Cardiac fibroblast (primary cell): ENCODE results near the gene NSDHL.

ENCODE experiments used
- DNase-seq, 2 donors: peaks; one replicate each; pipeline versions ENCODE4 v3.0.0 to v3.0.0-alpha.2; 2010; ENCODE audit warnings: low read depth in 2 of 2
- H3K4me3 ChIP-seq, 2 donors: replicated peaks in 1 of 2; 1 replicate in 1 of 2; 2 replicates in 1 of 2; pipeline ENCODE4 v1.5.1; 2011; ENCODE audit warnings: low read depth in 2 of 2, low read length in 2 of 2, mild to moderate bottlenecking in 2 of 2, moderate library complexity in 1 of 2
- TF ChIP-seq, protein P1 (sequence below): IDR thresholded peaks from one replicate; pipeline ENCODE4 v1.5.1; 2011; ENCODE audit warnings: low read depth, mild to moderate bottlenecking, low read length, inconsistent platforms

Gene NSDHL

DNA sequence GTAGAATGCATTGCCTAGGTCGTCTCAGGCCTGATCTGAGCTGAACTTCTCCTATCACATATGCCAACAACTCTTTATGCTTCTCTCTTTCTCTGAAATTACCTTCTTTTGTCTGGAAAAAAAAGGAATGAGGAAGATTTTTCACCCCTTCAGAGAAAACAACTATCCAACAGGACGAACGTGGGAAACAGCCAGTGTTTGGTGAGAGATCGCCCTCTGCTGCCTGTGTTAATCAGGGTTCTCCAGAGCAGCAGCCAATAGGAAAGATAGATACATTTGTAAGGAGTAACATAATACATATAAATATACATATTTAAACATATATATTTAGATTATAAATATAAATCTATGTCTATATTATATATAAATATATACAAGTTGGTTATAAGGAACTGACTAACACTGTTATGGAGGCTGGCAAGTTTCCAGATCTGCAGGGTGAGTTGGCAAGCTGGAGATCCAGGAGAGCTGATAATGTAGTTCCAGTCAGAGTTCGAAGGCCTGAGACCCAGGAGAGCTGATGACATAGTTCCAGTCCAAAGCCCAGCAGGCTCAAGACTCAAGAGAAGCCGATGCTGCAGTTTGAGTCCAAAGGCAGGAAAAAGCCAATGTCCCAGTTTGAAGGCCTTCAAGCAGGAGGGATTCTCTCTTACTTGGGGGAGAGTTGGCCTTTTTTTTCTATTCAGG, 13.6 kb upstream of the NSDHL start:
- peak; percentile 53 to 56 for DNase-seq
- H3K4me3 ChIP-seq, result no peak overlapping the region
- TF ChIP-seq, protein P1, sequence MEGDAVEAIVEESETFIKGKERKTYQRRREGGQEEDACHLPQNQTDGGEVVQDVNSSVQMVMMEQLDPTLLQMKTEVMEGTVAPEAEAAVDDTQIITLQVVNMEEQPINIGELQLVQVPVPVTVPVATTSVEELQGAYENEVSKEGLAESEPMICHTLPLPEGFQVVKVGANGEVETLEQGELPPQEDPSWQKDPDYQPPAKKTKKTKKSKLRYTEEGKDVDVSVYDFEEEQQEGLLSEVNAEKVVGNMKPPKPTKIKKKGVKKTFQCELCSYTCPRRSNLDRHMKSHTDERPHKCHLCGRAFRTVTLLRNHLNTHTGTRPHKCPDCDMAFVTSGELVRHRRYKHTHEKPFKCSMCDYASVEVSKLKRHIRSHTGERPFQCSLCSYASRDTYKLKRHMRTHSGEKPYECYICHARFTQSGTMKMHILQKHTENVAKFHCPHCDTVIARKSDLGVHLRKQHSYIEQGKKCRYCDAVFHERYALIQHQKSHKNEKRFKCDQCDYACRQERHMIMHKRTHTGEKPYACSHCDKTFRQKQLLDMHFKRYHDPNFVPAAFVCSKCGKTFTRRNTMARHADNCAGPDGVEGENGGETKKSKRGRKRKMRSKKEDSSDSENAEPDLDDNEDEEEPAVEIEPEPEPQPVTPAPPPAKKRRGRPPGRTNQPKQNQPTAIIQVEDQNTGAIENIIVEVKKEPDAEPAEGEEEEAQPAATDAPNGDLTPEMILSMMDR, result peak; percentile 52

- DNase-seq, result no peak
- TF ChIP-seq, protein P1, result no peak
- no peak overlapping the region for H3K4me3 ChIP-seq
Measured at GRCh38 chrX:152818356-152818755, 12.5 kb upstream of the NSDHL start.

DNA sequence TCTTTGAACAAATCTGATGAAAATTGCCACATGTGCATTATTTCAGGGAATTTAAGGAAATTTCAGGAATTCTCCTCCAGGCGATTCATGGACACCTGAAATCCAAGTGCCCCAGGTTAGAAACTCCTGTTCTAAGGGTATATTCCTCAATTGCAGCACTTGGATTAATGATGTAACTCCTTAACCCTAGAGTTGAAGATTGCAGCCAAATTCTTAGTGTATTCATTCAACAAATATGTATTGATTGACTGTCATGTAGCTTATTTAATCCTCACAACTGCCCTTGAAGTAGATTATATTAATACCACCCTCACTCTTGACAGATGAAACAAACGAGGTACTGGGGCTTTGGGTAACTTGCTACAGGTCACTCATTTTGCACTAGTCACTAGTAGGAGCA, 11.6 kb upstream of the NSDHL start:
- TF ChIP-seq, protein P1, result no peak

DNA sequence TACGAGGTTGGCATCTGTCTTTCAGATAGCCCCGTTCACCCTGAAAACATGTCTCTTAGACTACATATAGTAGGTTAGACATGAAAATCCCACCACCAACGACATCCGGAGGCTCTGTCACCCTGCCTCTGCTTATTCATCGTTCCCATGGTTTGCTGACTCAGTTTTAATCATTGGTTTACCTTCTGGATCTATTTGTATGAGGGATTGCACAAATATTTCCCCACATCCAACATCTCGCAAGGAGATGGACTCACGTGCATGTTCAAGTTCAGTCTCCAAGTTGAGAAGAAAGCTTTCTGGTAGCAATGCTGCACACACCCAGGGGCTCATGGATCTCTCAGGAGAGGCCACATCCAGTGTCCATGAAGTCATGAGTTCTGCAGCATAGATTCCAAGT, 11.1 kb upstream of the NSDHL start:
- TF ChIP-seq, protein P1, result no peak
- peak in 1 of 2 donors; percentile 59 for DNase-seq
- H3K4me3 ChIP-seq, result no peak overlapping the region

More for the DNA sequence above, 11.6 kb upstream of the NSDHL start:
- no peak for DNase-seq
- H3K4me3 ChIP-seq, result no peak overlapping the region

DNA sequence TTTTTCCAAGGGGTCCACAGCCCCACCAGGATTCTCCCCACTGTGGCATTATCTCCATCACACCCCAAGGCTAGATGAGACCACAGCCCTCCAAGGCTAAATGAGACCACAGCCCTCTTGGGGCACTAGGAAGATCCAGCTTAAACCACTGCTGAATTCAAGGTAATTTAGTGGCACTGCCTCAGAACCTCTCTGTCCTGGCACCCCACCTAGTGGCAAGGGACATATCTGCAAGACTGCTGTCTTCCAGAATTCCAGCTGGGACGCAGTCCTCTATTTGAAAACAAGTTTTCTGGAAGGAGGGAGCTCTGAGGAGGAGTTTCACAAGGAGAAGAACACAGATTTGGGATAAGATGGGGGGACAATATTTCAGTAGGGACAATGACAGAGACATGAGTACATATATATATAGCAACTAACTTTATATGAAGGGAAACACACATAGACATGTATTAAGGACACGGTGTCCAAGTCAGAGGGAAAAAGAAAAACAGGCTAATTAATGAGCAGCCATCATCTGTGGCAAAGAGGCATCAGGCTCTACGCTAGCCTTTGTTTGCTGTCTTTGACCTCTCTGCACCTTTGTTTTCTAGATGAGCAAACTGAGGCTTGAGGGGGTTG, 9.6 kb upstream of the NSDHL start:
- TF ChIP-seq, protein P1, result peak; percentile 69
- no peak overlapping the region for H3K4me3 ChIP-seq
- peak; percentile 45 to 51 for DNase-seq

- TF ChIP-seq, protein P1, result no peak
- no peak overlapping the region for H3K4me3 ChIP-seq
- DNase-seq, result no peak
Measured at GRCh38 chrX:152822383-152823086, 8.3 kb upstream of the NSDHL start.
